GM21390 (cell line): Measurements from ENCODE around the gene ZNF407.
A peak's percentile ranks its signal among the peaks of the same experiment; 100 is the strongest.

ENCODE experiments used
- ATAC-seq: cut with Tn5 transposase; IDR thresholded peaks from one replicate; pipeline ENCODE4 v1.9.1; 2021; ENCODE audit not compliant: unreplicated experiment

Gene ZNF407

DNA sequence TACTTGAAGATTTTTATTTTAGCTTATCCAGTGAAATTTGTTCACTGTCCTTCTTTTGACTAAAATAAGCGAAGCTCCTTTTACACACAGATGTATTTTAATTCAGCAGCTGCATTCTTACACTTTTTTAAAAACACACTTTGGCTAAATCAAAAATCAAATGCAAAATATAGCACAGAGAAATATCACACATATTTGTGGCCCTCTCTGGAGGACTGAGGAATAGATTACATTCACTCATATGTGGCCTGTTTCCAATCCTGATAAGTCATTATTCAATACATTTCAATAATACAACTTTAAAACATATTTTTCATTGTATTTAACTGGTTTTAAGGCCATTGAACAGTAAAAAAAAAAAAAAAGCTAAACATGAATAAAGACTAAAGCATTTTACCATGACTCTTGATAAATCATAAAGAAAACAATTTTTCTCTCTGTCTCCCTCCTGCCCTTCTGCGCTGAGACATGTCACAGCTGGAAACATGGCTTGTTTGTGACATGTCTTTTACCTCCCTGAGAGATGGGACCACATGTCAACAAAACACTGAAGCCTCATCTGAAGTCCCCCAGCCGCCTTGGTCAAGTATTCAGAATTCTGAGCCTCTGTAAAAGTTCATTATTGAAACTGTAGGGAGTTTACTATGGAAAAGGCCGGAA lies 221.0 kb downstream of the ZNF407 start:
- no peak for ATAC-seq

DNA sequence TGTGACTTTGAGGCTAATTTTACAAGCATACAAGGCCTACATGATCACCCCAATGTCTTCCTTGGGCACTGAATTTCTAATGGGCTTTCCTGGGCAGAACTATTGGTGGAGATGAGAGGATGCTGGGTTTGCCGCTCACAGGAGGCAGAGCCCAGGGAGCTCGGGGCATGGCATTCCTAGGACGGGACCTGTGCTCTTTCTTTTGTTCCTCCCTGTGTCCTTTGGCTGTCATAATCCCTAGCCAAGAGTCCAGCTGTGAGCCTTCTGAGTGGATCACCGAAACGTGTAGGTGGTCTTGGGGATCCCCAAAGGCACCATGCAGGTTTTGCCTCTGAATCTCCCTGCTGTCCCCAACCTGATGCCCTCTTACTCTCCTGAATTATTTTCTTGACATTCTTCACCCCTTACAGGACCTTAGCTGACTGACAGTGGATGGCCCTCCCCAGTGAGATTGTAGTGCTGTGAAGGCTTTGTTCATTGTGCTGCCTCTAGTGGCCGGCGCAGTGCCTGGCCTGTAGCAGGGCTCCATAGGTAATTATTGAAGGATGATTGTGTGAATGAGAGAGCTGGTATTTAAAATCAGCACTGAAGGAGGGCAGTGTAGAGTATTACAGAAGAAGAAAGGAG lies 221.9 kb downstream of the ZNF407 start:
- ATAC-seq, result peak; percentile 84

GRCh38 chr18:74820160-74820780 lies 222.6 kb downstream of the ZNF407 start:
- no peak for ATAC-seq

DNA sequence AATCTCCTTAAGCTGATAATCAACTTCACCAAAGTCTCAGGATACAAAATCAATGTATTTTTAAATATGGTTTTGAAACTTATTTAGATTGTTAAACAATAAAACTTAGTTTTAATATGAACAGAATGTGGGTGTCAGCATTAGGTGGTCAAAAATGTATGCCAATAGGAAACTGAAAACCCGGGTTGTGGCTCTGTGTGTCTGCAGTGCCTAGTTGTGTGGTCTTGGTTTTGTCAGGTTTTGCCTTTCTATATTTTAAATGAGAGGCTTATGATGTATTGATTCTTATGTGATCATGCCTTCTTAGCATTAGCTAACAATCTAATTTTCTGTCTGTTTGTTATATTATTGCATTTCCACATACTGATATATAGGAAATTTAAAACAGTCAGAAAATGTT lies 227.8 kb downstream of the ZNF407 start:
- no peak for ATAC-seq

DNA sequence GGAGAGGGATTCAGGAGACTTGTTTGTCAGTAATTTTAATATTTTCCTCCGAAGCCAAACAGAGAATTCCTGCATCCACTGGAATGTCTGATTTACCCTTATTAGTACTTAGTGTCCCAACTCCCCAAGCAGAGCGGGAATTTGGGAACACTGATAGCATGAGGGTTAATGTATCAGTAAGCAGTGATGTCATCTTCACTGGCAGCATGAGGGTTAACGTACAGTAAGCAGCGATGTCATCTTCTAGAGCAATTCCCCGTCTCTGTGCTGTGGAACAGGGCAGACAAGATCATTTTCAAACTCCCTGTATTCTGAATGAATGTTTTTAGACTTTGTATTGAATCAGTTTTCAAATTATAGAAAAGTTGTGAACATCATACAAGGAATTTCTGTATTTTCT lies 228.9 kb downstream of the ZNF407 start:
- ATAC-seq, result no peak

GRCh38 chr18:74828200-74828599 lies 230.5 kb downstream of the ZNF407 start:
- no peak for ATAC-seq

DNA sequence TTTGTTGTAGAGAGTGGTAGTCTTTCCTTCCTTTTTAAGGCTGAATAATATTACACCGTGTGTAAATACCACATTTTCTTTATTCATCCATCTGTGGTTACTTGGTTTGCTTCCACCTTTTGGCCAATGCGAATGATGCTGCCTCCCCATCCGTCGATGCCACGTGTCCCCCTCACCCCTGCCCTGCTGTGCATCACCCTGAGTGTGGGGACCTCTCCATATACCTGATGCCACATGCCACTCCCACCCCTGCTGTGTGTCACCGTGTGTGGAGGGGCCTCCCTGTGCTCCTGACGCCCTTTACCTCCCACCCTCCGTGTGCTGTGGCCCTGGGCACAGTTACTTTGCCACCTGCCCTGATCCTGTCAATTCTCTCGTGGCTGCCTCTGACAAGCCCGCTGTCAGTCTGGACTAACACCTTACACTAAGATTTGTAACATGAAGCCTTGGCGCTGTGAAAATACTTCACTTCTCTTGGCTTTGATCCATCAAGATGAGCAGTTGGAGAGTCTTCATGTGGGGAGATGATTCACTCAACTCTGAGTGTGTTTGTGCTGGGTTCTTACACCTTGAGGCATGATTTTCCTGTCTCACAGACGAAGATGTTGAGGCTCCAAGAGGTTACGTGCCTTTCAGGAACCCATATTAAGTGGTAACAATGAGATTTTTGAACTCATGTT lies 234.0 kb downstream of the ZNF407 start:
- ATAC-seq, result no peak

DNA sequence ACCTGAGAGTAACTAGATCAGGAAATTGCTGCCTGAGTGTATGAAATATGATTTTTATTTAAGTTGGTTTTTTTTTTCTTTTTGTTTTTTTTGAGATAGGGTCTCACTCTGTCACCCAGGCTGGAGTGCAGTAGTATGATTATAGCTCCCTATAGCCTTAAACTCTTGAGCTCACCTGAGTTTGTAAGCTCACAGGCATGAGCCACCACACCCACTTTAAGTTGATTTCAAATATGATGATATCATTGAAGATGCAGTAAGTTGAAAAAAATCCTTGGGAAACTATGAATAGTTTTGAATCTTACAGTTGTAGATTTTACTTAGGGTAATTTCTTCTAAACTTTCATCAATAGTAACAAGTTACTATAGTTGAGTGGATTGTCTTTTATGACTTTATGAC lies 234.7 kb downstream of the ZNF407 start:
- ATAC-seq, result no peak

GRCh38 chr18:74832999-74833398 lies 235.3 kb downstream of the ZNF407 start:
- ATAC-seq, result no peak

DNA sequence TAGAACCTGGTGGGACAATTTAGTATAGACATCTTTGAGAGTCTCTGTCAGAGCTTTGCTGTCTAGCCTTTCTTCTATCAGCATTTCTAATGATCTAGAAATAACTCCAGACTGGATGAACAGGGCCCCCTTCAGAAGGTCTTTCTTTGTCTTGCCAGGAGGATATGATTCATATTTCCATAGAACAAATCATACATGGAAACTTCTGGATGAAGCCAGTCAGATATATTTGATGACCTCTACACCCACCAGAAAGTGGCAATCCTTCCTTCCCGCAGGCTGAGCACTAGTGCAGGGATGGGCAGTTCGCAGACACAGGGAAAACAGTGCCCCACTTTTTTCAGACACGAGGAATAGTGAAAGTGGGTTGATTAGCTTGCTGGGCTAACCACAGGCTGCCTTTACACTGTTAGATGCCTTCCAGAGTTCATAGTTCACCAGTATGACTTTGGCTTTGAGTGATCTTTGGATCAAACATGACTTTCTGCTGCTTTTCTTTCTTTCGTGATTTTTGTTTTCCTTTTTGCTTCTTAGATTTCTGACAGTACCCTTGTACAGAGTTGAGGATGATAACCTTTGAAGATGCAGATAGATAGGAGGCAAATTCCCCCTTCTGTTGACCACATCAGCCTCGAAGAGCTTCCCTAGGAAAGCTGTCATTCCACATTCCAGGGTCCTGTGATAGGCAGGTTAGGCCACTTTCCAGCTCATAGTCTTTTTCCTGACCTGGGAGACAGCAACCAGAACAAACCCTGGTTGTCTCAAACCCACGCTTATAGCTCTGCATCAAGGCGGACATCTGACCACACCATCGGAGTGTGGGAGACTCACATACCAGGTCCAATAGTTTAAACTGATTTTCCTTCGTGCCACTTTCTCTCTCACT lies 237.0 kb downstream of the ZNF407 start:
- no peak for ATAC-seq

DNA sequence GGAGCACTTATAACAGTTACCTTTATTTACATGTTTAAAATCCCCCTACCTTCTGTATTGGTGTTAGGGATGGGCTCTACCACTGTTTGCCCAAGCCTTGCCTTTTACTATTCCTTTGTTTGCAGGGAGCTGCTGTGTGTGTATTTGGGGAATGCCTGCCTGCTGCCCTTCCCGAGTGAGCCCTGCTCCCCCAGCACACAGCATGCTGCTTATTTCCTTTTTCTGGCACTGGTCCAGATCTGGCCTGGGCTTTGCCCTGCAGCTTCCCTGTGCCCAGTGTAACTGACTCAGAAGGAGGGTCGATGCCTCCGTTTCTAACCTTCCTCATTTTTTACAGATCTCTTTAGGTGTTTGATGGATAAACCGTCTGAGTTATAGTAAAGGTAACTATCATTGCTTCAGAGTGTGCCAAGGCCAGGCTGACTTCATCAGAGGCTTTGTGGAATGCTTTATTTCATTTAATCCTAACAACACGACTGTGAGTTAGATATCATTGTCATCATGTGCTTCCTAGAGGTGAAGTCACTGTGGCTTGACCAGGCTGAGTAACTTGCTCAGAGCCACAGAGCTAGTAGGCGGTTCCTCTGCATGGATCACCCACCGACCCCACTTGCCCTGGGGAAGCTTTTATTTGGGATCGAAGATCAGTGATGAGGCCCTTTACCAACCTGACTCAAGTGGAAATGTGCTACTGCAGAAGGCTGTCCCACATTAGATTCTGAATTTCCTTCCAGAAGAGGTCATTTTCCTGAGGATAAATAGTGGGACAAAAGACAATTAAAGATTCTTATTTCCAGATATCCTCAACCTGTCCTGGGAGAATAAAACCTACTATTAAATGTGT lies 238.8 kb downstream of the ZNF407 start:
- ATAC-seq, result no peak

- no peak for ATAC-seq
Measured at GRCh38 chr18:74840492-74841167, 243.0 kb downstream of the ZNF407 start.

DNA sequence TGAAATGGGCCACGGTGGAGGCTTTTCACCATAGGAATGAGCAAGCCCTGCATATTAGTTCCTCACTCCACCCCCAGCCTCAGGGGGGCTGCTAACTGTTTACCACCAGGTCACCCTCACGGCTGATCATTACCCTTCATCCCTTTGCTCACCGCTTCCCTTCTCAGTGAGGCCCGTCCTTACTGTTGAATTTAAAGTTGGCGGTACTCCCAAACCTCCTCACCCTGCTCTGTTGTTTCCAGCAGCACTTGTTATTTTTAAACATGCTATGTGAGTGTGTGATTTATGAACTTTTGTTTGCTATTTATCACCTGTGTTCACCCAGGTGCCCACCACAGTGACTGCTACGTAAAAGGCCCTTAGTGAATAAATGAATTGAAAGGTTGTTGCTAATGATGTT lies 243.6 kb downstream of the ZNF407 start:
- ATAC-seq, result no peak

- no peak for ATAC-seq
Measured at GRCh38 chr18:74849301-74849700, 251.6 kb downstream of the ZNF407 start.

DNA sequence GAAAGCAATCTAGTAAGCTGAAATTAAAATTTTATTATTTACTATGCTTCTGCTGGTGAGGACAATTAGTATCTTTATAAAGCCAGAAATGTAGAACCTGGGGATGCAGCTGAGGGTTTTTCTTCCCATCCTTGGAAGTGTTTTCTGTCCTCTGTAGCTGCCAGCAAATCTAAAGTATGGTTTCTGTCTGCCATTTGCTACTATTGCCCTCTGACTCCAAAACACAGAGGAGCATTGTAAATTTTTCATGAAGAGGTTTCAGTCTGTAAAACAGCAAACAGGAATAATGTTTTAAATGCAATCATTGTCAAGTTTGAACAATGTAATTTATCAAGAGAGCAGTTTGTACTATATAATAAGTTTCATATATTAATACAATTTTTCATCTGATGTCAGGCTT lies 258.8 kb downstream of the ZNF407 start:
- ATAC-seq, result no peak

DNA sequence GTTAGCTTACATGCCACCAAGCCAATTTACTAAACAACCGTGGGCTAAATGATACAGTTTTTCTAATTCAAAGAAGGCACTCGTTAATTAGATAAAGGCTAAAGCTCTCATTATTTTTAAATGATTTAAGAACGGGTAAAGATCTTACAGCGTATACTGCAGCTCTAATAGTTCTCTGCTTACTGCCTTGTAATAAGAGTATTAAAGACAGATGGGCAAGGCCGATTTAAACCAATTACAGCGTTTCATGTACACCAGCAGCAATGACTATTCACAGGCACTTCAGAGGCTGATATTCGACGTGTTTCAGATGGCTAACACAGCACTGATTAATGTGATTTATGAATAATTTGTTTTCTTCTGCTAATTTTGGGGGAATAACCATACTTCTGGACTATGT lies 259.3 kb downstream of the ZNF407 start:
- no peak for ATAC-seq

DNA sequence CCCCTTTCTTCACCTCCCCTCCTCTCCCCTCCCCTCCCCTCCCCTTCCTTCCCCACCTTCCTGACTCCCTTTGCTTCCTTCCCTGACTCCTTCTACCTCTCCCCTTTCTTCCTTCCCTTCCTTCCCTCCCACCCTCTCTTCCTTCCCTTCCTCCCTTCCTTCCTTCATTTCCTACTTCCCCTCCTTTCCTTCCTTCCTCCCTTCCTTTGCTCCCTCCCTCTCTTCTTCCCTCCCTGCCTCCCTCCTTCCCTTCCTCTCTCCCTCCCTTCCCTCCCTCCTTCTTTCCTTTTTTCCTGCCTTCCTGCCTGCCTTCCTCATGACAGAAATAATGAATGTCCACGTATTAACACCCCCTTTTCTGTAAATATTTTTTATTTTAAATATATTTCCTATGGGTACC lies 260.2 kb downstream of the ZNF407 start:
- no peak for ATAC-seq

DNA sequence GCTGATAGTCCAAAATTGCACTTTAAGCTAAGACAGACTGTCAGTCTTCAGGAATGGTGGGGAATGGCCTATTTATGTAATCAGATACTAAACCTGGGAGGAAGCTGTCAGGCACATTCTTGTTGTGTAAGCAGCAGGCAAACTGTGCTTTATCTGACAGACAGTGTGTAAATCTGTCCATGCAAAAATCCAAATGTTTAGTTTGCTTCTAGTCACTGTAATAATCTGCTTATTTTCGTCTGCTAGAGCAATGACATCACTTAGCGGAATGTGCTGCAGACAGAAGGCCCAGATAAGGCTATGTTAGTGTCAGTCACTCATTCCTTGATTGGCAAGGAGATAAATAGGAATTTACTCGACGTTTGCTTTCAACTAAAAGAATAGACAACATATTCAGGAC lies 263.5 kb downstream of the ZNF407 start:
- no peak for ATAC-seq

GRCh38 chr18:74862094-74862493 lies 264.4 kb downstream of the ZNF407 start:
- no peak for ATAC-seq

- ATAC-seq, result no peak
Measured at GRCh38 chr18:74866577-74866976, 268.9 kb downstream of the ZNF407 start.
